Adrenal gland (tissue), 5 donors: ENCODE measurements around the gene GTSE1.

Experiments
- CTCF ChIP-seq, 6 experiments: fragments of 450-650 bp in 4 of 6; fragments of 200-600 bp in 2 of 6; sonication (generic) in 1 of 6; IDR thresholded peaks; 1 replicate in 5 of 6; 2 replicates in 1 of 6; pipeline versions ENCODE4 v1.5.1 to v1.8.0; 2016 to 2021; ENCODE audit warnings: antibody characterized with exemption in 6 of 6, mild to moderate bottlenecking in 2 of 6, moderate library complexity in 1 of 6
- POLR2A ChIP-seq, 2 donors: fragments of 450-650 bp; IDR thresholded peaks; one replicate each; pipeline ENCODE4 v1.6.1; 2017; ENCODE audit warnings: antibody characterized with exemption in 2 of 2, mild to moderate bottlenecking in 2 of 2, moderate library complexity in 1 of 2
- donor health status: DM: no; HTN: no; CAD: no.

- TF ChIP-seq CTCF (IDR thresholded peaks at IDR 0.05) (no peak), POLR2A (IDR thresholded peaks at IDR 0.05) (no peak)
Observed at GRCh38 chr22:46354176-46354992, 57.7 kb downstream of the GTSE1 start.
